ENCODE measurements around the gene MRPL53. TPM values are rescaled to one million over a fixed set of nuclear protein-coding genes. Genes with fewer than 3 reads are reported as not detected.

The MRPL53 gene
- total and polyA plus RNA-seq, 9 of the 15 experiments (the other 6 are each of a cell fraction or from before 2014, with no cell fraction given): 11.5 to 87.9 (median 41.1) TPM

DNA sequence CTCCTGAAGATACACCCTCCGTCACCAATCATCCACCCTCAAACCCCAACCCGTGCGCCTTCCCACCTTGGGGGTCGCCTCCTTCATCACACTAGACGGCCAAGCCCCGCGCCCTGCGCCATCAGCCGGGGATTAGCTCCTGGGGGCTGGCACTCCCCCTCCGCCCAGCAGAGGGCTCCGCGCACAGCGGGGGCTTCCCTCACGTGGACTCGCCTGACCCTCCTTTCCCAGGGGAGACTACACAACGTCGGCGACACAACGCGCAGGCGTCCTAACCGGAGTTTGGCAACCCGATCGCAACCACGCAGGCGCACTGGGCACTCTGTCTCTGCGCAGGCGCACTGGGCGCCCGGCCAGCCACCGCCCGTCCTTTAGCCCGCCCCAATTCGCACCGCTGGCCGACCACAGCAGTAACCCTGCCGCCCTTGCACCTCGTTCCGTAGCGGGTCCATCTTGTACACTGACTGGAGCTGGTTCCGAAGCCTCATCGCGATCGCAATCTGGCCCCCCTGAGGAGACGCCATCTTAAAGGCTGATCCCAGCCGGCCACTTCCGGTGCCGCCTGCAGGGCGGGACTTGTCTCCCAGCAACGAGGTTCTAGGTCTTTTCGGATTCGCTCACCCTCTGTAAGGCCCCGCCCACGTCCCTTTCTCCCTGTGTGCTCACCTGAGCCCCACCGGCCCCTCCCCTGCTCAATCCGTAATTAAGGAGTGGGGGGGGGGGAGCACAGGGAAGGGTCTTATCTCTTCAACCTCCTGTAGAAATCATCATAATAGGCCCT lies 34.9 kb upstream of the MRPL53 start, which contains the start of gene PCGF1 (continued):
- TF ChIP-seq, protein P1, sequence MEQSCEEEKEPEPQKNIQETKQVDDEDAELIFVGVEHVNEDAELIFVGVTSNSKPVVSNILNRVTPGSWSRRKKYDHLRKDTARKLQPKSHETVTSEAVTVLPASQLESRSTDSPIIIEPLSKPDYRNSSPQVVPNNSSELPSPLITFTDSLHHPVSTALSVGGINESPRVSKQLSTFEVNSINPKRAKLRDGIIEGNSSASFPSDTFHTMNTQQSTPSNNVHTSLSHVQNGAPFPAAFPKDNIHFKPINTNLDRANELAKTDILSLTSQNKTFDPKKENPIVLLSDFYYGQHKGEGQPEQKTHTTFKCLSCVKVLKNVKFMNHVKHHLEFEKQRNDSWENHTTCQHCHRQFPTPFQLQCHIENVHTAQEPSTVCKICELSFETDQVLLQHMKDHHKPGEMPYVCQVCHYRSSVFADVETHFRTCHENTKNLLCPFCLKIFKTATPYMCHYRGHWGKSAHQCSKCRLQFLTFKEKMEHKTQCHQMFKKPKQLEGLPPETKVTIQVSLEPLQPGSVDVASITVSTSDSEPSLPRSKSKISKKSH (CRISPR knock-in tag; IDR thresholded peaks at IDR 0.05): no peak
- TF ChIP-seq KAT8 (IDR thresholded peaks at IDR 0.05; ENCODE audit: low read depth) (no peak), ZFX (CRISPR knock-in tag; IDR thresholded peaks at IDR 0.05) (no peak), ZNF217 (CRISPR knock-in tag; IDR thresholded peaks at IDR 0.05) (no peak), ZNF175 (CRISPR knock-in tag; IDR thresholded peaks at IDR 0.05; ENCODE audit: low read depth) (no peak), NCOR1 (IDR thresholded peaks at IDR 0.05) (peak; percentile 34; the same call in 1 of the 2 replicates), MTA2 (IDR thresholded peaks at IDR 0.05; ENCODE audit: low read depth) (no peak), CBX8 (IDR thresholded peaks at IDR 0.05; ENCODE audit: borderline replicate concordance, extremely low read depth, low read depth, low read length, poor library complexity, severe bottlenecking) (no peak), ZNF431 (CRISPR knock-in tag; IDR thresholded peaks at IDR 0.05) (no peak), KDM4B (IDR thresholded peaks at IDR 0.05; ENCODE audit: borderline replicate concordance in 2 of 2, low read depth in 1 of 2) (0 out of 4 replicates have a peak, but pooled peaks of 1 of the 2 experiments have one; percentile 68), ZNF57 (CRISPR knock-in tag; IDR thresholded peaks at IDR 0.05) (no peak), CHD1 (IDR thresholded peaks at IDR 0.05; ENCODE audit: low read length) (no peak), ZBTB7A (IDR thresholded peaks at IDR 0.05; ENCODE audit: borderline replicate concordance, control insufficient read depth, low read depth, low read length) (peak; percentile 92), HEY1 (CRISPR knock-in tag; IDR thresholded peaks at IDR 0.05; ENCODE audit: borderline replicate concordance) (no peak), YY1 (IDR thresholded peaks at IDR 0.05; ENCODE audit: borderline replicate concordance in 1 of 3, control insufficient read depth in 1 of 3, extremely low read depth in 1 of 3, insufficient read depth in 3 of 3, insufficient read length in 1 of 3, insufficient replicate concordance in 2 of 3, low read depth in 1 of 3, low read length in 2 of 3) (peak; percentile 83 to 96 (median 94)), ZNF347 (CRISPR knock-in tag; IDR thresholded peaks at IDR 0.05; ENCODE audit: low read depth) (no peak), ZNF561 (CRISPR knock-in tag; conservative IDR thresholded peaks at IDR 0.05) (no peak), CHCHD3 (CRISPR knock-in tag; IDR thresholded peaks at IDR 0.05) (no peak), SIN3A (IDR thresholded peaks at IDR 0.05; ENCODE audit: borderline replicate concordance in 2 of 2, control insufficient read depth in 1 of 2, low read depth in 2 of 2, low read length in 2 of 2) (peak in 1 of 2 experiments; percentile 77; a peak in 2 of 4 replicates), ELF2 (CRISPR knock-in tag; IDR thresholded peaks at IDR 0.05) (peak; percentile 79; the same call in 1 of the 2 replicates), RCOR1 (IDR thresholded peaks at IDR 0.05; ENCODE audit: borderline replicate concordance in 1 of 2, low read depth in 2 of 2, low read length in 2 of 2) (peak in 1 of 2 experiments; percentile 52; a peak in 2 of 4 replicates), EZH2 (IDR thresholded peaks at IDR 0.05; ENCODE audit: borderline replicate concordance, low read depth, low read length) (no peak)
- TF ChIP-seq, protein P2, sequence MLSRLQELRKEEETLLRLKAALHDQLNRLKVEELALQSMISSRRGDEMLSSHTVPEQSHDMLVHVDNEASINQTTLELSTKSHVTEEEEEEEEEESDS (CRISPR knock-in tag; IDR thresholded peaks at IDR 0.05): no peak
- TF ChIP-seq, protein P3, sequence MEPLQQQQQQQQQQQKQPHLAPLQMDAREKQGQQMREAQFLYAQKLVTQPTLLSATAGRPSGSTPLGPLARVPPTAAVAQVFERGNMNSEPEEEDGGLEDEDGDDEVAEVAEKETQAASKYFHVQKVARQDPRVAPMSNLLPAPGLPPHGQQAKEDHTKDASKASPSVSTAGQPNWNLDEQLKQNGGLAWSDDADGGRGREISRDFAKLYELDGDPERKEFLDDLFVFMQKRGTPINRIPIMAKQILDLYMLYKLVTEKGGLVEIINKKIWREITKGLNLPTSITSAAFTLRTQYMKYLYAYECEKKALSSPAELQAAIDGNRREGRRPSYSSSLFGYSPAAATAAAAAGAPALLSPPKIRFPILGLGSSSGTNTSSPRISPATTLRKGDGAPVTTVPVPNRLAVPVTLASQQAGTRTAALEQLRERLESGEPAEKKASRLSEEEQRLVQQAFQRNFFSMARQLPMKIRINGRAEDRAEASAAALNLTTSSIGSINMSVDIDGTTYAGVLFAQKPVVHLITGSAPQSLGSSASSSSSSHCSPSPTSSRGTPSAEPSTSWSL (CRISPR knock-in tag; IDR thresholded peaks at IDR 0.05; ENCODE audit: borderline replicate concordance): peak; percentile 88; the same call in 1 of the 2 replicates
